Activated gamma-delta T cell treated with Interleukin-2 at 50 U/mL for 16 hours (primary cell): Measurements from ENCODE around the gene PHF13.

Experiments
- DNase-seq: peaks from one replicate; pipeline ENCODE4 v3.0.0-alpha.2; 2020

The PHF13 gene

DNA sequence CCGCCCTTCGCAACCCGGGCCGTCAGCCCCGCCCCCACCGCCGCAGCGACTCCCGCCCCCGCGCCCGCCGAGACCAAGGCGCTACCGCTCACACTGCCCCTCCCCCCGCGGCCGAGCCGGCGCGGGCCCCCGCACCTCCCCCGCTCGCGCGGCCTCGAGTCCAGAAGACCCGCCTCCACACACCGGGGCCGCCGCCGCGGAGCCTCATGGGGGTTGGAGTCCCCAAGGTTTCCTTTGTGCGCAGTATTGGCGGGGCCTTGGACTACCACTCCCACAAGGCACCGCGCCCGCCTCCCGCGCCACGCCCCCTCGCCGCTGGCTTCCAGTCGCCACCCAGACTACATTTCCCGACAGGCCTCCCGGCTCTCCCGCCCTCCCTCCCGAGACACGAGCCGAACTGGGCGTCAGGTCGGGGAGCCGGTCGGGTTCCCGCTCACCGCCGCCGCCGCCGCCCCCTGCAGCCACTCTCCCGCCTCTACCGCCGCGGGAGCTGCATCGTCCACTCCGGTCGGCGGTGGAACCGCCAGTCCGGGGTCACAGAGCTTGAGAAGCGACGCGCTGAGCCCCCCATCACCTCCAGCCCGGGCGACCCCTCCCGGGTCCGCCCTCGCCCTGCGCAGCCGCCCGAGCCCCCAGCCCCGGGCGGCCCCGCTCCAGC is at the start of gene PHF13:
PHF13 (plus strand) TSS at position 371 of the 658 bp plus-strand sequence. CDS start 336 bp downstream, outside the sequence.
- DNase-seq, result peak; percentile 99

DNA sequence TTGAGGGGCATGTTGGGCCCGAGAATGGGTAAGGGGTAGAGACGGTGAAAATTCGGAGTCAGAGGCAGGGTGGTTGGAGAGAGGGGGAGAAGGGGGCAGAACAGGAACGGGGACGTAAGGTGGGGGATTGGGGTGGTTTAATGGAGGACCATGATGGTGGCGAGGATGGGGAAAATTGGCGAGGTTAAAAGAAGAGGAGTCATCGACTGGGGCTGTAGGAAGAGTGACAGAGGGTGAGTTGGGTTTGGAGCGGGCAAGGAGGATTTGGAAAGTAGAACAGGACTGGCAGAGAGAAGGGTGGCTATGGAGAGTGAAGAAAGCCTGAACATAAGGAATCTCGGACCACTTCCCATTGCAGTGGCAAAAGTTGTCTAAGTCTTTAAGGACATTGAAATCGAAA is 44.5 kb upstream of the PHF13 start:
- no peak for DNase-seq

DNA sequence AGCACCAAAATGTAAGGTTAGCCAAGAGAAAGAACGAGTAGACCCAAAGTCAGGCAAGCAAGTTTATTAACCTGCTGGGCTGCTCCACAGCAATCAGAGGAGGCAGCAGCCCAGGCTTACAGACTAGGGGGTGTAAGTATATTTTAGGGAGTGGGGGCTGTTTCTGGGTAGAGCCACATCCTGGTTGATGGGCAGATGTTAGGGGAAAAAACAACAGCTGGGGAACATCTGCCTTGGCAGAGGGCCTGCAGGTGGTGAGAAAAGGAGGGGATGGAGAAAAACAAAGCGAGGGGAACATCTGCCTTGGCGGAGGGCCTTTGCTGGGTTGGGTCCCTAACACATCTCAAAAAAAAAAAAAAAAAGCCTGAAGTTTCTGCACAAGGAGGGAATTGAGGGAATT is 43.4 kb upstream of the PHF13 start:
- no peak for DNase-seq

DNA sequence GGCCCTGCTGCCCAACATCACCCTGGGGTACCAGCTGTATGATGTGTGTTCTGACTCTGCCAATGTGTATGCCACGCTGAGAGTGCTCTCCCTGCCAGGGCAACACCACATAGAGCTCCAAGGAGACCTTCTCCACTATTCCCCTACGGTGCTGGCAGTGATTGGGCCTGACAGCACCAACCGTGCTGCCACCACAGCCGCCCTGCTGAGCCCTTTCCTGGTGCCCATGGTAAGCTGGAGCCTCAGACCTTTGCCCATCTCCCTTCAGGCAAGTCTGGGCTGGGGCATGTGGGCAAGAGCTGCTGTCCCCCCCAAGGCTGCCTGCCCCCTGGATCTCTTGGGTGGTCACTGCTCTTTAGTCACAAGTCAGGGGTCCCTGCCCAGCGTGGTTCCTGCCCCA is 42.5 kb upstream of the PHF13 start:
- no peak for DNase-seq

DNA sequence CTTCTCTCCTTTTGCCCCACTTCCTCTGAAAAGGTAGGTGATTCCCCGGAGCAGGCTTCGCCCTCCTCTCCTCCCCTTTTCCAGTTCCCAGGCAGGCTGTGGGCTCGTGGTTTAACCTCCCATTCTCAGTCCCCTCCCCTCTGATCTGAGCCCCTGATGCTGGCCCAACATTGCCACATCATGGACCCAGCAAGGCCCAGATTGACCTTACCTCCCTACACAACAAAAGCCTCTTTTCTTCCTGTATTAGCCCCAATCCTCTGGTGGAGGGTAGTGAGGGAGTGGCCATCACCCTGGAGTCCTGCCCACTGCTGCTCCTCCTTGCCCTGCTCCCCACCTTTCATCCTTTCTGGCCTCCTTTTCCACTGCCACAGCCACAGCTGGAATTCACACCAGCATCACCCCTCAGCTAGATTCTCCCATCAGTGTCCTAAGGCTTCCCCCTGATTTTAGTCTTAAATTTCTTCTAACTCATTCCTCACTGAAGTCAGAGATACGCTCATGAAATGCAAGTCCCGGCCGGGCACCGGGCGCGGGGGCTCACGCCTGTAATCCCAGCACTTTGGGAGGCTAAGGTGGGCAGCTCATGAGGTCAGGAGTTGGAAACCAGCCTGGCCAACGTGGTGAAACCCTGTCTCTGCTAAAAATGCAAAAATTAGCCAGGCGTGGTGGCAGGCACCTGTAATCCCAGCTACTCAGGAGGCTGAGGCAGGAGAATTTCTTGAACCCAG is 40.7 kb upstream of the PHF13 start:
- DNase-seq, result no peak

DNA sequence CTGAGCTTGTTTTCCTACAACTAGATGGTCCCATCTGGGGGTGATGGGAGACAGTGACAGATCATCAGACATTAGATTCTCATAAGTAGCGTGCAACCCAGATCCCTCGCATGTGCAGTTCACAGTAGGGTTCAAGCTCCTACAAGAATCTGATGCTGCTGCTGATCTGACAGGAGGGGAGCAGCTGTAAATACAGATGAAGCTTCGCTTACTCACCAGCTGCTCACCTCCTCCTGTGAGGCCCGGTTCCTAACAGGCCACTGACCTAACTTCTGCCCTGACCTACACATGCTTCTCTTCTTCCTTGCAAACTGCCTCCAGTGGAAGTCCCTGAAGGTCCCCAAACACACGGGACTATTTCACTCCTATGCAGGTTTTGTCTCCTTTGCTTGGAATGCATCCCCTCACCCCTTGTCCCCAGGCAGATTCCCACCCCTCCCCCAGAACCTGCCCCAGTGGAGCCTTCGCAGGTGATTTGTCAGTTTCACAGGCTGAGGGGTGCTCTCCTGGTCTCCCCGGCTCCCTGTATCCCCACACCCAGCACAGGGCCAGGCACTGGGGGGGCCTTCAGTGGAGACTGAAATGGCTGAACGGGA is 39.4 kb upstream of the PHF13 start:
- no peak for DNase-seq

DNA sequence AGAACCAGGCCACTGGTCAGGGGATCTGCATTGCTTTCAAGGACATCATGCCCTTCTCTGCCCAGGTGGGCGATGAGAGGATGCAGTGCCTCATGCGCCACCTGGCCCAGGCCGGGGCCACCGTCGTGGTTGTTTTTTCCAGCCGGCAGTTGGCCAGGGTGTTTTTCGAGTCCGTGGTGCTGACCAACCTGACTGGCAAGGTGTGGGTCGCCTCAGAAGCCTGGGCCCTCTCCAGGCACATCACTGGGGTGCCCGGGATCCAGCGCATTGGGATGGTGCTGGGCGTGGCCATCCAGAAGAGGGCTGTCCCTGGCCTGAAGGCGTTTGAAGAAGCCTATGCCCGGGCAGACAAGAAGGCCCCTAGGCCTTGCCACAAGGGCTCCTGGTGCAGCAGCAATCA is 38.7 kb upstream of the PHF13 start:
- DNase-seq, result no peak

DNA sequence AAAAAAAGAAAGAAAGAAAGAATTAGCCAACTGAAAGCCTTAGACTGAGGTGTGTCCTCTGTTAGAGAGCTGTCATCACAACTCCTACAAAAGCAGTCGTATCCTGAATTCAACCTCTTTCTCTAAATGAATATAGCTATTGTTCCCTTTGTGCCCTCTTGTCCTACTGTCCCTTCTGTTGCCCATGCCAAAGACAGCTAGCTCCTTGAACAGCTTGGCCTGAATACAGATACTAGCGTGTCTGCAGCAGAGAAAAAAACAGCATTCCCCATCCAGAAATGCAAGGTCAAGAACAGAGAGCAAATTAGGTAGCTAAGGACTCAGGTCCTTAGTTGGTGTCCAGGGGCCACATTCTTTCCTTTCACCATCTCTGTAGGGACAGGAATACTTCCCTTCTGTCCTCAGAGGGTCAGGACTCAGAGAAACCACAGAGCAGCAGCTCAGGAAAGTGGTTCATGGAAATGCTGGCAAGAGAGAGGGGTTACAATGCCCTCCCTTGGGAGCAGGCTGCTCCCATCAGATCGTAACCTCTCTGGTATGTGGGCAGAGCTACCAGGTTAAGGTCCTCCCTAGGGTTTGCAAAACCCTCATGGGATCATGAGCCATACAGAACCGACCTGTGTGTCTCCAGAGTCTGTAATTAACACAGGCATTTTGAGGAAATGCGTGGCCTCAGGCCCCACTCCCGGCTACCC is 35.6 kb upstream of the PHF13 start:
- no peak for DNase-seq

DNA sequence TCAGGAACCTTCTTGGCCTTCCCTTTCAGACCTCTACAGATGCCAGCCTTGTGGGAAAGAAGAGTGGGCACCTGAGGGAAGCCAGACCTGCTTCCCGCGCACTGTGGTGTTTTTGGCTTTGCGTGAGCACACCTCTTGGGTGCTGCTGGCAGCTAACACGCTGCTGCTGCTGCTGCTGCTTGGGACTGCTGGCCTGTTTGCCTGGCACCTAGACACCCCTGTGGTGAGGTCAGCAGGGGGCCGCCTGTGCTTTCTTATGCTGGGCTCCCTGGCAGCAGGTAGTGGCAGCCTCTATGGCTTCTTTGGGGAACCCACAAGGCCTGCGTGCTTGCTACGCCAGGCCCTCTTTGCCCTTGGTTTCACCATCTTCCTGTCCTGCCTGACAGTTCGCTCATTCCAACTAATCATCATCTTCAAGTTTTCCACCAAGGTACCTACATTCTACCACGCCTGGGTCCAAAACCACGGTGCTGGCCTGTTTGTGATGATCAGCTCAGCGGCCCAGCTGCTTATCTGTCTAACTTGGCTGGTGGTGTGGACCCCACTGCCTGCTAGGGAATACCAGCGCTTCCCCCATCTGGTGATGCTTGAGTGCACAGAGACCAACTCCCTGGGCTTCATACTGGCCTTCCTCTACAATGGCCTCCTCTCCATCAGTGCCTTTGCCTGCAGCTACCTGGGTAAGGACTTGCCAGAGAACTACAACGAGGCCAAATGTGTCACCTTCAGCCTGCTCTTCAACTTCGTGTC is 34.7 kb upstream of the PHF13 start:
- no peak for DNase-seq

DNA sequence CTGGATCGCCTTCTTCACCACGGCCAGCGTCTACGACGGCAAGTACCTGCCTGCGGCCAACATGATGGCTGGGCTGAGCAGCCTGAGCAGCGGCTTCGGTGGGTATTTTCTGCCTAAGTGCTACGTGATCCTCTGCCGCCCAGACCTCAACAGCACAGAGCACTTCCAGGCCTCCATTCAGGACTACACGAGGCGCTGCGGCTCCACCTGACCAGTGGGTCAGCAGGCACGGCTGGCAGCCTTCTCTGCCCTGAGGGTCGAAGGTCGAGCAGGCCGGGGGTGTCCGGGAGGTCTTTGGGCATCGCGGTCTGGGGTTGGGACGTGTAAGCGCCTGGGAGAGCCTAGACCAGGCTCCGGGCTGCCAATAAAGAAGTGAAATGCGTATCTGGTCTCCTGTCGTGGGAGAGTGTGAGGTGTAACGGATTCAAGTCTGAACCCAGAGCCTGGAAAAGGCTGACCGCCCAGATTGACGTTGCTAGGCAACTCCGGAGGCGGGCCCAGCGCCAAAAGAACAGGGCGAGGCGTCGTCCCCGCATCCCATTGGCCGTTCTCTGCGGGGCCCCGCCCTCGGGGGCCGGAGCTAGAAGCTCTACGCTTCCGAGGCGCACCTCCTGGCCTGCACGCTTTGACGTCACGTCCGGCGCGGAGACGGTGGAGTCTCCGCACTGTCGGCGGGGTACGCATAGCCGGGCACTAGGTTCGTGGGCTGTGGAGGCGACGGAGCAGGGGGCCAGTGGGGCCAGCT is 34.0 kb upstream of the PHF13 start, which contains the start of gene ZBTB48:
ZBTB48 (plus strand) TSS at position 621 of the 745 bp plus-strand sequence. CDS start 616 bp downstream, outside the sequence.
- DNase-seq, result peak; percentile 96

DNA sequence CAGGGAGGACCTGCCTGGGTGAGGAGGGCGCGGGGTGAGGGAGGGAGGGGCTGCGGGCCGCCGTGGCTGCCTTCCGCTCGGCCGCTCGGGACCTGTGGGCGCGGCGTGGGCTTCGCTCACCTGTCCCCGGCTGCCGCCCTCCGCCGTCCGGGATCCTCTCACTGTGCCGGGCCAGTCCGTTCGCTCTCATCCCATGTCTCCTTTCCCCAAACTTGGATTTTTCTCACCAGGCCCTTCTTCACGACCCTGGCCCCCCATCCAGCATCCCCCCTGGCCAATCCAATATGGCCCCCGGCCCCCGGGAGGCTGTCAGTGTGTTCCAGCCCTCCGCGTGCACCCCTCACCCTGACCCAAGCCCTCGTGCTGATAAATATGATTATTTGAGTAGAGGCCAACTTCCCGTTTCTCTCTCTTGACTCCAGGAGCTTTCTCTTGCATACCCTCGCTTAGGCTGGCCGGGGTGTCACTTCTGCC is 33.4 kb upstream of the PHF13 start:
- no peak for DNase-seq

DNA sequence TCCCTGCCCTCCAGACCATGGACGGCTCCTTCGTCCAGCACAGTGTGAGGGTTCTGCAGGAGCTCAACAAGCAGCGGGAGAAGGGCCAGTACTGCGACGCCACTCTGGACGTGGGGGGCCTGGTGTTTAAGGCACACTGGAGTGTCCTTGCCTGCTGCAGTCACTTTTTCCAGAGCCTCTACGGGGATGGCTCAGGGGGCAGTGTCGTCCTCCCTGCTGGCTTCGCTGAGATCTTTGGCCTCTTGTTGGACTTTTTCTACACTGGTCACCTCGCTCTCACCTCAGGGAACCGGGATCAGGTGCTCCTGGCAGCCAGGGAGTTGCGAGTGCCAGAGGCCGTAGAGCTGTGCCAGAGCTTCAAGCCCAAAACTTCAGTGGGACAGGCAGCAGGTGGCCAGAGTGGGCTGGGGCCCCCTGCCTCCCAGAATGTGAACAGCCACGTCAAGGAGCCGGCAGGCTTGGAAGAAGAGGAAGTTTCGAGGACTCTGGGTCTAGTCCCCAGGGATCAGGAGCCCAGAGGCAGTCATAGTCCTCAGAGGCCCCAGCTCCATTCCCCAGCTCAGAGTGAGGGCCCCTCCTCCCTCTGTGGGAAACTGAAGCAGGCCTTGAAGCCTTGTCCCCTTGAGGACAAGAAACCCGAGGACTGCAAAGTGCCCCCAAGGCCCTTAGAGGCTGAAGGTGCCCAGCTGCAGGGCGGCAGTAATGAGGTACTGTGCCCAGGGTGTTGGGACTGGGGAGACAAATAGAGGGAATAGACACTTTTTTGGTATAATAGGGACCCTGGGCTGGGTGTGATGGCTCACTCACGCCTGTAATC is 32.7 kb upstream of the PHF13 start:
- DNase-seq, result no peak

DNA sequence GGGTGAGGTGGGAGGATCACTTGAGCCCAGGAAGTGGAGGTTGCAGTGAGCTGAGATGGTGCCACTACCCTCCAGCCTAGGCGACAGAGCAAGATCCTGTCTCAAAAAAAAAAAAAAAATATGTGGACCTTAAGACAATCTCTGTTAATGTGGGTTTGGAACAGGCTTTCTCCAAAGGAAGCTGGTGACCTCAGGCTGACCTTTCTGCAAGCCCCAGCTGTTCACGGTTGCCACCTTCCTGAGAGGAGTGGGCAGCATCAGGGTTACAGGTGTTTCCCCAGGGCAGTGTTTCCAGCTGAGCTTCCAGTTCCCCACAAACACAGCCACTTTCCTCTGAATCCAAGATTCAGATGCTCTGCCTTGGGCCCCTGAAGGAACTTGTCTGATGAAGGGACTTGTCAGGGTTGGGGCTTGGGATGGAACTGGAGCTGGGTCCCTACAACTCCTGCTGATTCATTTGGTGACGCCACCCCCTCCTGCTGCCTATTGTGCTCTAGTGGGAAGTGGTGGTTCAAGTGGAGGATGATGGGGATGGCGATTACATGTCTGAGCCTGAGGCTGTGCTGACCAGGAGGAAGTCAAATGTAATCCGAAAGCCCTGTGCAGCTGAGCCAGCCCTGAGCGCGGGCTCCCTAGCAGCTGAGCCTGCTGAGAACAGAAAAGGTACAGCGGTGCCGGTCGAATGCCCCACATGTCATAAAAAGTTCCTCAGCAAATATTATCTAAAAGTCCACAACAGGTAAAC is 31.8 kb upstream of the PHF13 start:
- DNase-seq, result no peak

DNA sequence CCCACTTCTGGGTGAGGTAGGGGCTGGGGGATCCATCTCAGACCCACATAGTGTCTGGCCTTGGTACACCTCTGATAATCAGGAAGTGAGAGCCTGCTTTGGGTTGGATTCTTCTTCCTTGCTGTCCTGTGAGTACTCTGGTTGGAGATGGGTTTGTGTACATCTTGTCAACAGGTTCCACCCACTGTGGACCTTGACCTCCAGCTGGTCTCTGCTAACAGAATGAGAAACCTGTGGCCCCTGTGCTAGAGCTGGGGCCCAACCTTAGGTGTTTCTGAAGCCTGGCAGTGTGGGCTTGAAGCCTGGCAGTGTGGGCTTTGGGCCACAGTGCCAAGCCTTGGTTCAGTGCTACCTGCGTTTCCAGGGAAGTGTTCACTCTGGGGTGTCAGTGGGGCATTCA is 31.2 kb upstream of the PHF13 start:
- DNase-seq, result no peak

DNA sequence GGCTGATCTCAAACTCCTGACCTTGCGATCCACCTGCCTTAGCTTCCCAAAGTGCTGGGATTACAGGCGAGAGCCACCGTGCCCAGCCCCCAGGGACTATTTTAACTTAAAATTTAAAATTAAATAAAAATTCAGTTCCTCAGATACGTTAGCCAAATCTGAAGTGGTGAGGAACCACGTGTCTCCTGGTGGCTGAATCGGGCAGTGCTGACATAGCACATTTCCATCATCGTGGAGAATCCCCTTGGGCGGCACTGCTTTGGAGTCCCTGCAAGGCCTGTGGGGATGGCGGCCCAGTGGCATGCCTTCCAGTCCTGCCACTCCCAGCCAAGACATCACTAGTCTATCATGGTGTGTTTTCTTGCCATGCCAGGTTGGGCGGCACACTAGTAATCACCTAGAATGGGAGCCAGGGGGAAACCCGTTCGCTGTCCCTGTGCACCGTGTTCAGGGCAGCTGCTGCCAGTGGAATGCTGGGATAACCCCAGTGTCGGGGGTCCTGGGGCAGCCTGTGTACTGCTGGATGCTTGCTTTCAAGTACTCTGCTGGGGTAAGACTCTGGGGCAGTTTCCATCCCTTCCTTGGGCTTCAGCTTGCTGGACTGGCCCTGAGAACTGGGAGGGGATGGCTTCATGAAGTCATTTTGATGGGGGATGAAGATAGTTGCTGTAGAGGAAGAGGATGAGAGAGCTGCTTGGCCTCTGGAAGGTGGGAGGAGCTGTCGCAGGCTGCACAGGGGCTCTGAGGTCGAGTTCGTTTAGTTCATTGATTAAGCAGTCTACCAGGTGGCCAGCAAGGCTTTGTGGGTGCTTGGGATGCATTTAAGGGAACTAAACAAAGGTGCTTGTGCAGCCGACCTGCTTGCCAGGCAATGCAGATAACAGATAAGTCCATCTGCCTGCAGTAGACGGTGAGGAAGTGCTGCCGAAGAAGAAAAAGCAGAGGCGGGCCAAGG is 29.1 kb upstream of the PHF13 start:
- DNase-seq, result no peak

DNA sequence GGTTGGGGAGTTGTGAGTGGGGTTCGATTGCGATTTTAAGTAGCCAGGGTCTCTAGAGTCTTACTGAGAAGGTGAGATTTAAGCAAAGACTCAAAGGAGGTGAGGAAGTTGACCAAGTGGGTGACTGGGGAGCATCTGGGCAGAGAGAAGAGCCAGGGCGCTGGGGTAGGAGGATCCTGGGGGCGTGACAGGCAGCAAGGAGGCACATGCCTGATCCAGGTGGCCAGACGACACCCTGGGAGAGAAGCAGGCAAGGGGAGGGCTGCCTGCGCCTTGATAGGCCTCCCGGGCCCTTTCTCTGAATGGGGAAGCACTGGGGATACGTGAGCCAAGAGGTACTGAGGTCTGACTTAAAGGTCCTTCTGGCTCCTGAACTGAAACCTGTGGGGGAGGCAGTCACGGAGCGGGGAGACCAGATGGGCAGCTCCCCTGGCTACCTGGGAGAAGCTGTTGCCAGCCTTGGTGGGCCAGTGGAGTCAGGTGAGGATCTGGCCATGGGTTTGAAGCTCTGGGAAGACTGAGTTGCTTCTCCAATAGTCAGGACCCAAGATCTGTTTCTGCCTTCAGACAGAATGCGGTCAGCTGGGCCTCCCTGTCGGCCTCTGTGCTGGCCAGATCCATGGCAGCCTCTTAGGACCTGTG is 28.3 kb upstream of the PHF13 start:
- no peak for DNase-seq

DNA sequence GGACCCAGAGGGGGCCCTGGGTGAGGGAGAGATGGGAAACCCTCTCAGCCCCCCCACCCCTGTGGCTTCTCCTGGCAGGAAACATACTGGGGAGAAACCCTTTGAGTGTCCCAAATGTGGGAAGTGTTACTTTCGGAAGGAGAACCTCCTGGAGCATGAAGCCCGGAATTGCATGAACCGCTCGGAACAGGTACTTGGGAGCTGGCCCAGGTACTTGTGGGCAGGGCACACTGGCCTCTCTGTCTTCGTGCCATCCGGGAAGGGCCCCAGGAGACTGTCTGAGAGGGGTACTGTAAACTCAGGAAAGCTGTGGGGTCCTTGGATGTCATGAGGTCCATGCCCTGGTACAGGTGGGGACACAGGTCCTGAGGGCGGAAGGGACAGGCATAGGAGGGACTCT is 27.7 kb upstream of the PHF13 start:
- no peak for DNase-seq

DNA sequence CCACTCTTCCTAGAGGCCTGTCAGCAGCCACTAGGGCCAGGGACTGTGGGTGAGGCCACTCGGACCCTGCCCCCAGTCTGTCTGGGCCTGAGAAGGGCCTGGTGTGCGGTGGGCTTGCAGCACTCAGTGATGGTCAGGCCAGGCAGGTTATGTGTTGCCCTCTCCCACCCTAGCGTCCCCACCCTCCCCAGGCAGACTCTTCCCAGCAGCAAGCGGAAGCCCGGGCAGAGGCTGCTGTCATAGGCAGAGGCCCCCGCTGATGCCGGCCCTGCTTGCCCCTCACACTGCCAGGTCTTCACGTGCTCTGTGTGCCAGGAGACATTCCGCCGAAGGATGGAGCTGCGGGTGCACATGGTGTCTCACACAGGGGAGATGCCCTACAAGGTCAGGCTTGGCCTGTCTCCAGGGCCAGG is 27.1 kb upstream of the PHF13 start:
- DNase-seq, result no peak
